Smooth muscle cell (in vitro differentiated cells): Measurements from ENCODE around the gene PHETA1. TPM values are rescaled to one million over a fixed set of nuclear protein-coding genes. Genes with fewer than 3 reads are reported as not detected.

Source experiments
- DNase-seq: peaks from one replicate; lab custom pipeline; 2025; ENCODE audit not compliant: unreplicated experiment; lab: John Stamatoyannopoulos, UW
- H2AFZ ChIP-seq: fragments of 200-600 bp; sonication (generic); 2 replicates; pipeline ENCODE4 v1.6.0; 2016; ENCODE audit warnings: antibody characterized with exemption, low read depth, mild to moderate bottlenecking
- H3F3A ChIP-seq: fragments of 200-600 bp; sonication (generic); 2 replicates; pipeline ENCODE4 v1.6.0; 2017; ENCODE audit warnings: antibody characterized with exemption, low read depth
- H3K27ac ChIP-seq: fragments of 200-600 bp; sonication (generic); 2 replicates; pipeline ENCODE4 v1.5.1; 2016; ENCODE audit warnings: low read depth, mild to moderate bottlenecking
- H3K27me3 ChIP-seq: fragments of 200-600 bp; sonication (generic); 2 replicates; pipeline ENCODE4 v1.6.1; 2016; ENCODE audit warnings: low read depth, mild to moderate bottlenecking
- H3K36me3 ChIP-seq: fragments of 200-600 bp; sonication (generic); 2 replicates; pipeline ENCODE4 v1.5.1; 2016; ENCODE audit warnings: low read depth
- H3K4me1 ChIP-seq: fragments of 200-600 bp; sonication (generic); 2 replicates; pipeline ENCODE4 v1.5.1; 2016; ENCODE audit warnings: low read depth
- H3K4me2 ChIP-seq: fragments of 200-600 bp; sonication (generic); 2 replicates; pipeline ENCODE4 v1.6.0; 2016; ENCODE audit warnings: mild to moderate bottlenecking
- H3K4me3 ChIP-seq: fragments of 200-600 bp; sonication (generic); 2 replicates; pipeline ENCODE4 v1.5.1; 2016; ENCODE audit warnings: mild to moderate bottlenecking
- H3K79me2 ChIP-seq: fragments of 200-600 bp; sonication (generic); 2 replicates; pipeline ENCODE4 v1.6.0; 2016; ENCODE audit warnings: low read depth, mild to moderate bottlenecking
- H3K9ac ChIP-seq: fragments of 200-600 bp; sonication (generic); 2 replicates; pipeline ENCODE4 v1.6.0; 2016; ENCODE audit warnings: low read depth
- H3K9me3 ChIP-seq: fragments of 200-600 bp; sonication (generic); replicated peaks from 2 replicates; pipeline ENCODE4 v1.5.1; 2016; ENCODE audit warnings: low read depth
- H4K20me1 ChIP-seq: fragments of 200-600 bp; sonication (generic); 2 replicates; pipeline ENCODE4 v1.6.0; 2016; ENCODE audit warnings: low read depth
- WGBS: methylation state at CpG from one replicate; pipeline ENCODE4 v1.1.7; 2016; ENCODE audit warnings: low lambda C conversion rate; 5-methylcytosine and 5-hydroxymethylcytosine counted together
- polyA plus RNA-seq: library from polyadenylated mRNA; unstranded; fragments of >200 nt; fragmentation: Nextera tagmentation; extraction: Ambion mirVana; gene quantifications from 2 replicates; pipeline ENCODE4 v1.2.1, GENCODE V29; 2016
- total RNA-seq: library from RNA; depleted of rRNA; stranded (reverse); fragments of >200 nt; gene quantifications from 2 replicates; pipeline ENCODE4 v1.2.3, GENCODE V29; 2014
- TF ChIP-seq, protein P1 (sequence below): fragments of 200-600 bp; sonication (generic); IDR thresholded peaks from 2 replicates; pipeline ENCODE4 v1.5.1; 2017; ENCODE audit warnings: borderline replicate concordance, mild to moderate bottlenecking, antibody characterized with exemption; ENCODE audit not compliant: insufficient read depth, poor library complexity, severe bottlenecking

PHETA1 gene
- total and polyA plus RNA-seq, 2 experiments from 2014 or later = 2.9 to 9.3 TPM

DNA sequence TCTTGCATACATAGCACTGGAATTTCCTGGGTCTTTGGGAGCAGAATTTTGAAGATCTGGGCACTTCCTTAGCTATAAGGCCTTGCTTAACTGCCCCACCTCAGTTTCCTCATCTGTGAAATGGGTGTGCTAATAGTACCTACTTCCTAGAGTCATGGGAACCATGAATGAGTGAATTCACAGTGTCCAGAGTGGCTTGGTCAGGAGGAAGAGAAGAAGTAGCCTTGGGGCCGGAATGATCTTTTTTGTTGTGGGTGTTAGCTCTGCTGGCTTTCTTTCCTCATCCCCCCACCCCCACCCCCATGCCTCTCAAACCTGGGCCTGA lies 39.2 kb upstream of the PHETA1 start:
- Histone ChIP-seq H4K20me1 (peaks cover 23% of the 10 kb centered on the region), H3K9me3 (no peaks in the 10 kb centered on the region), H3K79me2 (peaks cover 50% of the 10 kb centered on the region), H3K9ac (no peak overlapping the region), H3F3A (peaks cover 12% of the 10 kb centered on the region), H3K36me3 (no peaks in the 10 kb centered on the region), H3K4me3 (no peak overlapping the region), H3K27me3 (no peaks in the 10 kb centered on the region), H3K4me2 (no peak overlapping the region), H2AFZ (no peak overlapping the region), H3K4me1 (peaks cover 47% of the 10 kb centered on the region), H3K27ac (peak overlapping the region; percentile 84)
- 92% methylated on average over 1 of the region's 1 CpG for WGBS
- DNase-seq = no peak
- TF ChIP-seq, protein P1, sequence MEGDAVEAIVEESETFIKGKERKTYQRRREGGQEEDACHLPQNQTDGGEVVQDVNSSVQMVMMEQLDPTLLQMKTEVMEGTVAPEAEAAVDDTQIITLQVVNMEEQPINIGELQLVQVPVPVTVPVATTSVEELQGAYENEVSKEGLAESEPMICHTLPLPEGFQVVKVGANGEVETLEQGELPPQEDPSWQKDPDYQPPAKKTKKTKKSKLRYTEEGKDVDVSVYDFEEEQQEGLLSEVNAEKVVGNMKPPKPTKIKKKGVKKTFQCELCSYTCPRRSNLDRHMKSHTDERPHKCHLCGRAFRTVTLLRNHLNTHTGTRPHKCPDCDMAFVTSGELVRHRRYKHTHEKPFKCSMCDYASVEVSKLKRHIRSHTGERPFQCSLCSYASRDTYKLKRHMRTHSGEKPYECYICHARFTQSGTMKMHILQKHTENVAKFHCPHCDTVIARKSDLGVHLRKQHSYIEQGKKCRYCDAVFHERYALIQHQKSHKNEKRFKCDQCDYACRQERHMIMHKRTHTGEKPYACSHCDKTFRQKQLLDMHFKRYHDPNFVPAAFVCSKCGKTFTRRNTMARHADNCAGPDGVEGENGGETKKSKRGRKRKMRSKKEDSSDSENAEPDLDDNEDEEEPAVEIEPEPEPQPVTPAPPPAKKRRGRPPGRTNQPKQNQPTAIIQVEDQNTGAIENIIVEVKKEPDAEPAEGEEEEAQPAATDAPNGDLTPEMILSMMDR = no peak

- Histone ChIP-seq H3K4me2 (peak overlapping the region; percentile 97), H3K79me2 (peaks cover 50% of the 10 kb centered on the region), H4K20me1 (peaks cover 18% of the 10 kb centered on the region), H3K4me3 (peak overlapping the region; percentile 87), H3K9ac (peak overlapping the region; percentile 80), H3K27ac (peak overlapping the region; percentile 56), H3F3A (peaks cover 12% of the 10 kb centered on the region), H3K9me3 (no peaks in the 10 kb centered on the region), H3K36me3 (no peaks in the 10 kb centered on the region), H2AFZ (no peak overlapping the region), H3K4me1 (peaks cover 47% of the 10 kb centered on the region), H3K27me3 (no peaks in the 10 kb centered on the region)
- DNase-seq = no peak
- 69% methylated on average over 9 of the region's 9 CpGs for WGBS
- TF ChIP-seq, protein P1 = no peak
These were observed 38.7 kb upstream of the PHETA1 start for GRCh38 chr12:111407377-111408115.

DNA sequence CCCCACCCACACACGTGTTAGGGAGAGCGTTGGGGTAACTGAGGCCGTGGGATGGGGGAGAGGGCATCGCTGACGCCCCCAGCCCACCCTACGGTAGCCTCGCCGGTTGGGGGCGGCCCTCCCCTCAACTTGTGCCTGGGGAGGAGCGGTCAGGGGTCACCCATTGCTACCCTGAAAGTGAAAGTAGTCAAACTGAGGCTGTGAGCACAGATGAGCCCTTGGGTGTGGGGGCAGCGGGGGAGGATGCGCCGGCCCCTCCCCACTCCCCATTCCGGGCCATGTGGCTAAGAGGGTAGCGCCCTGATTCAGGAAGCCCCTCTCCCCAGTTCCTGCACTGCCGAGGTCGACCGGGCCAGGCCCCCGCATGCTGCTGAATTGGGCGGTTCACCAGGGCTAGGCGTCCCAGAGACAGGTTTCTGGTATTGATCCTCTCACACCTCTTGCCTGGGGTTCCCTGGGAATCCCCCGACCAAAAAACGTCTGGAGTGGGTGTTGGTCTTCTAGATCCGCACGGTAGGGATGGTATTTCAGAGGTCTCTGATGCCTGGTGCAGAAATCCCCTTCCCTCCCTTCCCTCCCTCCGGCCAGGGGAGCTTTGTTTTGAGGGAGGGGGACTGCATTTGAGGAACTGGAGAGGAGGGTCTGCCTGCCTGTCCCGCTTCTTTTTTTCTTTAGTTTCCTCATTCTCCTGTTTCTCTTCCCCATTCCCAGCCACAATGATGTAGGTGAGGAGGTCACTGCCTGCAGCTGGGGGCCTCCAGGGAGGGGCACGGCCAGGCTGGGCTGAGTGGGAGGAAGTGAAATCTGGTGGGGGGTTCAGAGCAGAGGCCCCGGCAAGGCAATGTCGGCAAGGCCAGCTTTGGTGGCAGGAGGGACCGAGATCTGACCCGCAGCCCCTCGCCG lies 37.8 kb upstream of the PHETA1 start:
- Histone ChIP-seq H3K36me3 (no peaks in the 10 kb centered on the region), H3K4me1 (peaks cover 39% of the 10 kb centered on the region)

More for the DNA sequence above, 37.8 kb upstream of the PHETA1 start:
- TF ChIP-seq, protein P1 = no peak
- Histone ChIP-seq H4K20me1 (peaks cover 17% of the 10 kb centered on the region), H3K9ac (peak overlapping the region; percentile 80), H3K27ac (peak overlapping the region; percentile 56), H2AFZ (peak overlapping the region; percentile 43), H3K4me2 (peak overlapping the region; percentile 97), H3K4me3 (peak overlapping the region; percentile 87), H3K27me3 (no peaks in the 10 kb centered on the region), H3F3A (peaks cover 9% of the 10 kb centered on the region), H3K9me3 (no peaks in the 10 kb centered on the region), H3K79me2 (peaks cover 43% of the 10 kb centered on the region)
- no peak for DNase-seq
- 12% methylated on average over 31 of the region's 34 CpGs for WGBS
